Lower leg skin (tissue), 4 donors: ENCODE data around the gene MAN2B1. TPM values are rescaled to one million over a fixed set of nuclear protein-coding genes. Genes with fewer than 3 reads are reported as not detected.

ENCODE experiments used
- DNase-seq, 2 donors: peaks; one replicate each; pipeline ENCODE4 v3.0.0-alpha.2; 2019; ENCODE audit warnings: low spot score in 2 of 2
- H3K4me3 ChIP-seq: fragments of 200-600 bp; sonication (generic); 2 replicates; pipeline ENCODE4 v1.5.1; 2017; ENCODE audit warnings: mild to moderate bottlenecking, low read depth; ENCODE audit not compliant: poor library complexity, severe bottlenecking
- POLR2A ChIP-seq, 2 donors: fragments of 450-650 bp; IDR thresholded peaks; one replicate each; pipeline ENCODE4 v1.6.1; 2016 to 2017; ENCODE audit warnings: antibody characterized with exemption in 2 of 2, mild to moderate bottlenecking in 1 of 2, moderate library complexity in 1 of 2
- WGBS, 2 donors: methylation state at CpG; one replicate each; pipeline ENCODE4 v1.1.5; 2018; 5-methylcytosine and 5-hydroxymethylcytosine counted together
- intact Hi-C: fragments of 100-400 bp; cut with DNase I; formaldehyde crosslinking; loops from one replicate; pipeline ENCODE4 v1.15.0; 2023; ENCODE audit warnings: low total_unique reads
- total RNA-seq, 4 donors: library from RNA; depleted of rRNA; stranded (reverse); fragments of >200 nt; gene quantifications; one replicate each; pipeline ENCODE4 v1.1.0, GENCODE V29; 2016
- TF ChIP-seq, protein P1 (sequence below), 3 donors: fragments of 450-650 bp; IDR thresholded peaks; one replicate each; pipeline ENCODE4 v1.5.1; 2016; ENCODE audit warnings: antibody characterized with exemption in 3 of 3, mild to moderate bottlenecking in 3 of 3, moderate library complexity in 2 of 3

Gene MAN2B1
- total RNA-seq, 4 donors from 2014 or later = 52.8 to 83.0 (median 74.9) TPM

GRCh38 chr19:12660980-12661379, 5.6 kb downstream of the MAN2B1 start:
- no peak for DNase-seq
- TF ChIP-seq, protein P1, sequence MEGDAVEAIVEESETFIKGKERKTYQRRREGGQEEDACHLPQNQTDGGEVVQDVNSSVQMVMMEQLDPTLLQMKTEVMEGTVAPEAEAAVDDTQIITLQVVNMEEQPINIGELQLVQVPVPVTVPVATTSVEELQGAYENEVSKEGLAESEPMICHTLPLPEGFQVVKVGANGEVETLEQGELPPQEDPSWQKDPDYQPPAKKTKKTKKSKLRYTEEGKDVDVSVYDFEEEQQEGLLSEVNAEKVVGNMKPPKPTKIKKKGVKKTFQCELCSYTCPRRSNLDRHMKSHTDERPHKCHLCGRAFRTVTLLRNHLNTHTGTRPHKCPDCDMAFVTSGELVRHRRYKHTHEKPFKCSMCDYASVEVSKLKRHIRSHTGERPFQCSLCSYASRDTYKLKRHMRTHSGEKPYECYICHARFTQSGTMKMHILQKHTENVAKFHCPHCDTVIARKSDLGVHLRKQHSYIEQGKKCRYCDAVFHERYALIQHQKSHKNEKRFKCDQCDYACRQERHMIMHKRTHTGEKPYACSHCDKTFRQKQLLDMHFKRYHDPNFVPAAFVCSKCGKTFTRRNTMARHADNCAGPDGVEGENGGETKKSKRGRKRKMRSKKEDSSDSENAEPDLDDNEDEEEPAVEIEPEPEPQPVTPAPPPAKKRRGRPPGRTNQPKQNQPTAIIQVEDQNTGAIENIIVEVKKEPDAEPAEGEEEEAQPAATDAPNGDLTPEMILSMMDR (IDR thresholded peaks at IDR 0.05) = no peak
- TF ChIP-seq POLR2A (IDR thresholded peaks at IDR 0.05) = no peak
- 93 to 96% methylated on average over 12 of the region's 12 CpGs for WGBS, 2 donors
- intact Hi-C loops = no loop called here
- no peak overlapping the region for H3K4me3 ChIP-seq

- intact Hi-C loops = no loop called here
Observed at GRCh38 chr19:12657966-12658365, 8.6 kb downstream of the MAN2B1 start.

DNA sequence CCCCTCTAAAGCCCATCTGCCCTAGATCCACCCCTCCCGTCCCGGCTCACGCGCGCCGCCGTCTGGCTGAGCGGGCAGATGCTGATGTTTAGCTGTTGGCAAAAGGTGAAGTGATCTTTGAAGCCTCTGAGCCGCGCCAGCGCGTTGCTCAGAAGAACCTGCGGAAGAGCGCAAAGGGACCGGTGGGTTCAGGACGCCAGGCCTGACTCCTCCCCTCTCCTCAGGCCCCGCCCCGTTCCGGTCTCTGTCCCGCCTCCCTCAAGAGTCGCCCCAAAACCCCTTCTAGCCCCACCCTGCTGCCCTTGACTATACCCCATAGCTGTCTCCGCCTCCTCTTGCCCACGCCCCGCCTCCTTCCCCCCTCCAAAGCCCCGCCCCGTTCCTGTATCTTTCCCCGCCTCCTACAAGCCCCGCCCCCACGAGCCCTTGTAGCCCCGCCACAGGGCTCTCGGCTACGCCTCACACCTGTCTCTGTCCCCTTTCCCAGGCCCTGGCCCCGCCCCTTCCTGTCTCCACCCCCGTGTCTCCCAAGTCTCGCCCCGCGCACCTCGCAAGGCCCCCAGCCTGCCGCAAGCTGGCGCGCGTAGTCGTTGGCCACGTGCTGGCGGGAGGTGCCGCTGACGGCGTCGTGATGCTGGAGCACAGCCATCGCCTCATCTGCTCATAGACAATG, 9.5 kb downstream of the MAN2B1 start:
- TF ChIP-seq, protein P1 (IDR thresholded peaks at IDR 0.05) = no peak
- TF ChIP-seq POLR2A (IDR thresholded peaks at IDR 0.05) = no peak
- intact Hi-C loops = no loop called here
- no peak for DNase-seq
- WGBS, 2 donors = 74 to 79% methylated on average over 50 of the region's 50 CpGs
- H3K4me3 ChIP-seq = no peak overlapping the region

More at GRCh38 chr19:12657966-12658365, 8.6 kb downstream of the MAN2B1 start:
- WGBS, 2 donors = 91 to 94% methylated on average over 22 of the region's 22 CpGs
- no peak for DNase-seq
- TF ChIP-seq, protein P1 (IDR thresholded peaks at IDR 0.05) = no peak
- TF ChIP-seq POLR2A (IDR thresholded peaks at IDR 0.05) = no peak
- no peak overlapping the region for H3K4me3 ChIP-seq

DNA sequence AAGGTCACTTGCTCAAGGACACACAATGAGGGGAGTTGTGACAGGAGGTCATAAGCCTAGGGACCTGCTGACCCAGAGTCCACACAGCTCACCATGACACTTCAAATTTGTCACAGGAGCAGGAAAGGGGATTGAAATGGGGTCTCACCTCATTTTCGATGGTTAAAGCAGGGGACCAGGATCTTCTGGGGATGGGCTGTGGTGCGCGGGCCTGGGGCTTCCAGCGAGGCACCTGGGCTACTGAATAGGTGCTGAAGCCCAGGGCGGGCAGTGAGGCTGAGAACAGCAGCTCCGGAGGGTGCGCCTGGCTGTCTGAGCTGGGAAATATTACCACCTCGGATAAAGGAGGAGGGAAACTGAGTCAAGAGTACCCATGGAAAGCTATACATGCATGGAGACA, 11.0 kb downstream of the MAN2B1 start:
- WGBS, 2 donors = 96 to 97% methylated on average over 8 of the region's 8 CpGs
- intact Hi-C loops = no loop called here
- DNase-seq = no peak
- H3K4me3 ChIP-seq = no peak overlapping the region
- TF ChIP-seq POLR2A (IDR thresholded peaks at IDR 0.05) = no peak
- TF ChIP-seq, protein P1 (IDR thresholded peaks at IDR 0.05) = no peak

GRCh38 chr19:12652219-12652618, 14.3 kb downstream of the MAN2B1 start:
- H3K4me3 ChIP-seq = no peak overlapping the region
- intact Hi-C loops = no loop called here
- DNase-seq = no peak
- TF ChIP-seq, protein P1 (IDR thresholded peaks at IDR 0.05) = no peak
- no peak for TF ChIP-seq POLR2A (IDR thresholded peaks at IDR 0.05)
- 90 to 95% methylated on average over 6 of the region's 6 CpGs for WGBS, 2 donors

GRCh38 chr19:12649941-12650340, 16.6 kb downstream of the MAN2B1 start:
- intact Hi-C loops = no loop called here
- H3K4me3 ChIP-seq = no peak overlapping the region
- 92 to 93% methylated on average over 10 of the region's 10 CpGs for WGBS, 2 donors
- no peak for TF ChIP-seq POLR2A (IDR thresholded peaks at IDR 0.05)
- TF ChIP-seq, protein P1 (IDR thresholded peaks at IDR 0.05) = no peak
- DNase-seq = no peak
